SW 1271 (cell line): ENCODE results near the gene CYP26B1.

Experiments
- DNase-seq, 2 experiments: peaks; one replicate each; lab custom pipeline; 2025; lab: John Stamatoyannopoulos, UW

The CYP26B1 gene, protein sequence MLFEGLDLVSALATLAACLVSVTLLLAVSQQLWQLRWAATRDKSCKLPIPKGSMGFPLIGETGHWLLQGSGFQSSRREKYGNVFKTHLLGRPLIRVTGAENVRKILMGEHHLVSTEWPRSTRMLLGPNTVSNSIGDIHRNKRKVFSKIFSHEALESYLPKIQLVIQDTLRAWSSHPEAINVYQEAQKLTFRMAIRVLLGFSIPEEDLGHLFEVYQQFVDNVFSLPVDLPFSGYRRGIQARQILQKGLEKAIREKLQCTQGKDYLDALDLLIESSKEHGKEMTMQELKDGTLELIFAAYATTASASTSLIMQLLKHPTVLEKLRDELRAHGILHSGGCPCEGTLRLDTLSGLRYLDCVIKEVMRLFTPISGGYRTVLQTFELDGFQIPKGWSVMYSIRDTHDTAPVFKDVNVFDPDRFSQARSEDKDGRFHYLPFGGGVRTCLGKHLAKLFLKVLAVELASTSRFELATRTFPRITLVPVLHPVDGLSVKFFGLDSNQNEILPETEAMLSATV

DNA sequence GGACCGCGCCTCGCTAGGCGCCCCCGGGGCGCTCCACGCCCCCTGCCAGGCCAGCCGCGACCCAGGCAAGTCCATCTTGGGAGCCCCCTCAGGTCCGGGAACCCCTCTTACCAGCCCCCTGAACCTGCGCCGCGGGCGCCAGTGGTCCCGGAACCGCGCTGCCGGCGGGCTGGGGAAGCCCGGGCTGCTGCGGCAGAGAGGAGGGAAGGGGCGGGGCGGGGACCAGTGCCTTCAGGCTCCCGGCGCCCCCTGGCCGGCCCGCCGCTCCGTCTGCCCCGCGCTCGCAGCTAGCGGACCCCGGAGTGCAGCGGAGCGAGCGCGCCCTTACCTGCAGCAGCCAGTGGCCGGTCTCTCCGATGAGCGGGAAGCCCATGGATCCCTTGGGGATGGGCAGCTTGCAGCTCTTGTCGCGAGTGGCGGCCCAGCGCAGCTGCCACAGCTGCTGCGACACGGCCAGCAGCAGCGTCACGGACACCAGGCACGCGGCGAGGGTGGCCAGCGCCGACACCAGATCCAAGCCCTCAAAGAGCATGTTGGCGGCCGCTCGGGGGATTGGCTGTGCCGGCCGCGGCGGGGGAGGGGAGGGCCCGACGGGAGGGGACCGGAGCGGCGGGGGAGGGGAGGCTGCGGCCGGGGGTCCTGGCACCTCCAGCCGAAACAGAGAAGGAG is at the start of gene CYP26B1:
Gene CYP26B1, minus strand, starts transcription at position 560 of the 669 bp plus-strand sequence. Its CDS starts 28 bp downstream, at position 532.
- DNase-seq = no peak

DNA sequence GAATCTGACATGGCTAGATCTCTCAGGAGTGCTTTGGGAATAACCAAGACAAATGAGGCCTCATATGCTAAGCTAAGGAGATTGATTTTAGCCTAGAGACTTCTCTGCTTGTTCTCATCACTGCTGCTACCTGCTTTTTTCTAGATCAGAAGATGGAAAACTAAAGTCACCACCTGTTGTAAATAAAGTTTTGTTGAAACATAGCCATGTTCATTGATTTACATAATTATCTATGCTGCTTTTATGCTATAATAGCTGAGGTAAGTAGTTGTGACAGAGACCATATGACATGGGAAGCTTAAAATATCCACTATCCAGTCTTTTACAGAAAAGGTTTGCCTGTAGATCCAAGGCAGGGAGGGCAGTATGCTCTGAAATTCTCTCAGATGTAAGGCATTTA is 46.1 kb upstream of the CYP26B1 start:
- no peak for DNase-seq

DNA sequence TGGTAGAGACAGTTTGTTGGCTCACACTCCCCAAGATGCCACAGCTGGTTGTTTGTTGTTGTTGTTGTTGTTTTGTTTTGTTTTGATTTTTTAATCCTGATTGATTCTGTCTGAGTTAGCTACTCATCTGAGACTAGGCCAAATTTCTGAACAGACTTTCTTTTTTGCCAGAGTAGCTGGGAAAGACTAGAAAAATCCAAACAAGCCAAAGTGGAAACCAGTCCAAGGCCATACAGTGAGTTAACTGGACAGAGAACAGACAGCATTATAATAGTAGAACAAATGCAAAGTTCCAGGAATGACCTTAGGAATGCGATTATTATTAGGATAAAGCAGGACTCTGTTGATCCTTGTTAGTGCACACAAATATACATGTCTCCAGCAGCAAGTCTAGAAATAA is 43.8 kb upstream of the CYP26B1 start:
- DNase-seq = no peak

DNA sequence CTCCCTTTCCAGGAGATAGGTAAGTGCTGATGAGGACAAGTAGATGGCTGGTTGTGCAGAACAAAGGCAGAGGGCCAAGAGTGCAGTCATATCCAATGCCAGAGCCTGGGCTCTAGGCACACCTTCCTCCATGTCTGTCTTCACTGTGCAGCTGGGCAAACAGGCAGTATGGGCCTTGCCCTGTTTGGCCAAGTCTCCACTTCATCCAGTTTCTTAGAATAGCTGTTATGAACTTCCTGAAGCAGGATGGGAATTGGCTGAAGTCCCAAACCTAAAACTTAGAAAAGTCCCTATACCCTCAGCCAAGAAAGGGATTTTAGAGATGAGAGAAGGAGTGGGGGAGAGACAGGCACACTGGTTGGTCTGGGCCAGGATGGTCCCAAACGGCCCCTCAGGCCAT is 37.5 kb upstream of the CYP26B1 start:
- DNase-seq = no peak

DNA sequence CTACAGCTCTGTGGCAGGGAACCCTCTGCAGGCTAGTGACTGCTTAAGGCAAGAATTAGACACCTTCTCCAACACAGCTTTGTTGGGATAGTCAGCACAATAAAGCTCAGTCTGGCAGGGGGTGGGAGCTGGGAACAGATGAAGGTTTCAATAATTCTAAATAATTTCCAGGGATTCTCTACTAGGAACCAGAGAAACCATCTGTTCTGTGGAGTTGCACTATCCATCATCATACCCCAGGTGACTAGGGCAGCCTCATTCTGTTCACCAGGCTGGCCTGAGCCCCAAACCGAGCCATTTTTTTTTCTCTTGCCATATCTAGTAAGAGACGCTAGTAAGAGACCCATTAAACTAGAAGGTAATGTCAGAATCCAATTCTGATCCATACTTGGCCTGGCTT is 35.8 kb upstream of the CYP26B1 start:
- DNase-seq = no peak

DNA sequence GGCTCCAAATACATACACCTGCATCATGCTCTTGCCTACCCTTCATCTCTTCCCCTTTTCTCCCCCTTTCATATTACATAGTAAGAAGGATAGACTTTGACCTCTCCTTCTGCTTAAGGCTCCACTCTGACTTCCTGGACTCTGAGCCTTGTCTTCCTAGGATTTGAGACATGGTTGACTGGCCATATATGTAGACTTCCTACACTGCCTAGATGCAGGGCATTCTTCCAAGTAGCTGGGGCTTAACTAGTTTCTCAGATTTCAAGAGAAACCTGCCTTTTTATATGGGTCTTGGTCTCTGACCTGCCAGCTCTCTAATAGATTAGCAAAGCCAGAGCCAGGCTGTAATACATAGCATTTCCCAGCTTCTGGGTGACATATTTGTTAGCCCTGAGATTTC is 35.4 kb upstream of the CYP26B1 start:
- DNase-seq = no peak

DNA sequence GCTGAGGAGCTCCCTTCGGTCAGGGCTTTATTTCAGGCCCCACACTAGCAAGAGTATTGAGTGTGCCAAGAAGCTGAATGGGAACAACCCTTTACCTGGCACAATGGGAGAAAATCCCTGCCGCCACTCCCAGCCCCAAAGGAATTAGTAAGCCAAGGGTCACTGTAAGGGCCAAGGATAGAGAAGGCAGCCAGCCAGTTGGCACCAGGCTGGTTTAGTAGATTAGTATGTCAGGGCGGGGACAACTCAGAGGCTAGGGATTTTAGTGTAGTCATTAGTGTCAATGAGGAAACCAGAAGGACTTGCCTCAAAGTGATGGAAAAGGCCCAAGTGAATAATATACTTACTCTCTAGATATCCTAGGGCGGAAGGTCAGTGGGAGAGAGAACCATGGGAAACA is 34.9 kb upstream of the CYP26B1 start:
- DNase-seq = no peak

DNA sequence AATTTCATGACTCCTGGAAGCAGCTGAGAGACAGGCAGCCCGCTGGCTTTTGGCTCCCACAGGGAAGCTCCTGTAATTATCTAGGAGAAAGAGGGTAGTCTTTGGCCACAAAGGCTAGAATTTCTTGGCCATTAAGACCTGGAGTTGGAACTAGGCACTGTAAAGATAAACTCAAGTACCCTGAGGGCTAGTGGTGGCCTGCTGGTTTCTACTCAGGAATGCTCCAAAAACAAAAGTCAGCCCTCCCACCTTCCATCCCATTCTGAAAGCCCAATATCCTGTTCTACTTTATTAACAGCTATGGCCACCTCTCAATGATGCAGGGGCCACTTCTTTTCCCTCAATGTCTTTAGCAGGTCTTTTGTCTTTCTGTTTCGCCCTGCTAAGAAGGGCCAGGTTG is 34.0 kb upstream of the CYP26B1 start:
- DNase-seq = no peak

DNA sequence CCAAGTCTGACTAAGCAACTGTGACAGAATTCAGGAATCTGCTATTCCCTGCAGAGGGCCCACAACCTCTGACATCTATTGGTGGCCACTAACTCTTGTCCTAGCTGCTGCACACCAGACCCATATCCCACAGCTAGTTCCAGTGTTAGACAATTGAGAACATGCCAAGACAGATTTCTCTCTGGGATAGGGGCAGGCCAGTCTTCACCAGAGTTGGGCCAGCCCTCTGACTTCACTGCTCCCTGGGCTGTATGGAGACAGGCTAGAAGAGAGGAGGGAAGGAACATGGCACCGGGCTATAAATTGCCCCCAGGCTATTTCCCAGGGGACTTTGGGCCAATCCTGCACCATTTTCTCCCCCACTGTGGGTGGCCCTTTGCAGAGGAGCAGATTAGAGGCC is 32.7 kb upstream of the CYP26B1 start:
- DNase-seq = no peak

DNA sequence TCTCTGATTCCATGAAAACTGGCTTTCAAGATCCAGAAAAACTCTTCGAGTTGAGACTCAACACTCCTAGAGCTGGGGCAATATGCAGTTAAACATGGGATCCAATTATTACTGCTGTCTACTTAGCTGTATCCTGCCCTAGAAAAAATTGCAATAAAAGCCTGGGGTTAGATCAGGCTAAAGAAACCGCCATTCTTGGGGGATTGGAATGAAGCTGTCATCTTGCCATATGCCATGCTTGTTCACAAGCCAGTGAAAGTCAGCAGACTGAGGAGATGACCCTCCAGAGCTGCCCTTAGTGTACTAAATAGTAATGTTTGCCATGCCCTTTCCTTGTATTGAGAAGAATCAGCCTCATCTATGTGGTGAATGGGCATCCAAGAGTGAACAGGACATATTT is 30.9 kb upstream of the CYP26B1 start:
- DNase-seq = no peak

DNA sequence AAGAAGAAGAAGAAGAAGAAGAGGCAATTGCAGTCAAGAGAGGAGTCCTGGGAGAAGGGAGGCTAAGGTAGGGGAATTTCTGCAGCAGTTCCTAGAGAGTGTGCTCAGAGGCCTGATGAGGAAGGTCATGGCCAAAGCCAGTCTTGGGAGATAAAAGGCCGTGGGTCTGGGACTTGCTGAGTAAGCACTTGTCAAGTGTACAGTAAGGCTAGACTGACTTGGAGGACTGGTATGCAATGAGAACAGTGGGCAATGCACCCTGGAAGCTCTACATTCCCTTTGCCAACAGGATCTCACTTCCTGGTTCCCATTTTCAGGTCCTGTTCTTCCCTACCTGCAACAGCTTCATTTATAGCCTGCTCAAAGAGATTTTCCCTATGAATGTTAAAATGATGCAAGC is 28.6 kb upstream of the CYP26B1 start:
- DNase-seq = no peak

DNA sequence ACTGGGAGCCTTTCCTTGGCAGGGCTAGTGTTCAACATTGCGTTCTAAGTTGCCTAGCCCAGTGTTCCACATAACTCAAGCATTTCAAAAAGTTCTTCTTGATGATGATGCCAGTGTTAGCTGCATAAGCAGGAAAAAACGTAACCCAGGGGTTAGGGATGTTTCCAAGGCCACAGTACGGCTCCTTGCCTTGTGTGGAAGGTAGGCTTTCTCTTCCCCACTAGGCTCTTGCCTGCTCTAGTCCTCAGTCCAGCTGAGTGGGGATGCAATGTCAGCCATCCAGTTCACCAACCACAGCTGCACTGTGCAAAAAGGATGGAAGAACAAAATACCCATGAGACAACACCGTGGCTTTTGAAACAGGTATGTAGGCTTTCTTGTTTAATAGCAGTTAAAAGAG is 28.0 kb upstream of the CYP26B1 start:
- no peak for DNase-seq

DNA sequence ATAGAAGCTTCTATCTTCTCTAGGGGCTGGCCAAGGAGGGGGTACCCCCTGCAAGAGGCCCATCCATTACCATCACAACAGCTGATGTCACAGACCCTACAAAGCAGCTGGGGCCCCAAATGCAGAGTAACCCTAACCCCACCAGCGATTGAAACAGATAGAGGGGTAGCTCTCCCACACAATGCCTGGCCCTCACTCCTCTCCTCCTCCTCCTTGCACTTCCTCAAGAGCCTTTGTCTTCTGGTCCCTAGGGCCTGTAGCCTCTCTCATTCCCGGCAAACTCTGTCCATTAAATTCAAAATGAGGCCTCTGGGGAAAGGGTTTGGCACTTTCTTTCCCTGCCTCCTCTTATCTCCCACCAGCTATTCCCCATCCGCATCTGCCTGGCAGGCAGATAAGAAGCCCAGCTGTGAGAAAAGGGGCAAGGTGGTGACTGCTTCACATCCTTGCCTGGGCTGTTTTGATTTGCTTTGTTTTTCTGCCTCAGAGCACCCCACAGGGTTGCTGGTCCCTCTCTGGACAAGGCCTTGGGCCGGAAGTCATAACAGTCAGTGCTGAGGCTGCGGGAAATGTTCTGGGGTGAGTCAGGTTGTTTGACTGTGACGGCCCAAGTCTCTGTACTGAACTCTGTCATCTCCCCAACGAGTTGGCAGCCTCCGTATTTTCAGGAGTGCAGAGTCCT is 26.1 kb upstream of the CYP26B1 start:
- DNase-seq = no peak

DNA sequence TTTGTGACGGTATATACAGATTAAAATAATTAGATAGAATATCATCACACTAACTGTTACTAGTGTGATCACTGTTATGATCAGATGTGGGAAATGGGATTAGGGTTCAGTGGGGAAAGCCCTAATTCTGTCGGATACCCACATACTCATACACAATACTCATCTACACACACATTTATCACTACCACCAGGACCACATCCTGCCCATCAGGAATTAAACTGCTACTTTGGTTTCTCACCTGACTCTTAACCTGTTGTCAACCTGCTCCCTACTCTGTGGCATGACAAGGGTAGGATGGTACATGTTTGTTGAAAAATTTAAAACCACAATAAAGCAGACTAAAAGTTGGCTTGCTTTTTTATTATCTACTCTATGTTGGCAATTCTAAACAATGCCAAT is 24.8 kb upstream of the CYP26B1 start:
- DNase-seq = no peak

DNA sequence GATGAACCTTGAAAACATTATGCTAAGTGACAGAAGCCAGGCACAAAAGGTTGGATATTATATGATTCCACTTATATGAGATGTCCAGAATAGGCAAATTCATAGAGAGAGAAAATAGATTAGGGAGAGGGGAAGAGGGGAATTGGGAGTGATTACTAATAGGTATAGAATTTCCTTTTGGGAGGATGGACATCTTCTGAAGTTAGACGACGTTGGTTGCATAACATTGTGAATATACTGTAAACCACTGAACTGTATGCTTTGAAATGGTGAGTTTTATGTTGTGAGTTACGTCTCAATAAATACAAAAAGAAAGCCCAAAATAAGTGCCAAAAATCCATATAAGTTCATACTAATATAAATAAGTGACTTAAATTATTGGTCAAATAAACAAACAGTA is 18.6 kb upstream of the CYP26B1 start:
- DNase-seq = no peak

DNA sequence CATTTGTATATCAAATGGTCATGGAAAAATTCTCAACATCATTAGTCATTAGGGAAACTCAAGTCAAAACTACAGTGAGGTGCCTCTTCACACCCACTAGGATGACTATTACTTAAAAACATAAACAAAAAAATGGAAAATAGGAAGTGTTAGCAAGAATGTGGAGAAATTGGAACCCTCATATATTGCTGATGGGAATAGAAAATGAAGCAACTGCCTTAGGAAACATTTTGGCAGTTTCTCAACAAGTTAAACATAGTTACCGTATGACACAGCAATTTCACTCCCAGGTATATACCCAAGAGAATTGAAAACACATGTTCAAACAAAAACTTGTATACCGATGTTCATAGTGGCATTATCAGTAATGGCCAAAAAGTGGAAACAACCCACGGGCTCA is 18.1 kb upstream of the CYP26B1 start:
- no peak for DNase-seq

DNA sequence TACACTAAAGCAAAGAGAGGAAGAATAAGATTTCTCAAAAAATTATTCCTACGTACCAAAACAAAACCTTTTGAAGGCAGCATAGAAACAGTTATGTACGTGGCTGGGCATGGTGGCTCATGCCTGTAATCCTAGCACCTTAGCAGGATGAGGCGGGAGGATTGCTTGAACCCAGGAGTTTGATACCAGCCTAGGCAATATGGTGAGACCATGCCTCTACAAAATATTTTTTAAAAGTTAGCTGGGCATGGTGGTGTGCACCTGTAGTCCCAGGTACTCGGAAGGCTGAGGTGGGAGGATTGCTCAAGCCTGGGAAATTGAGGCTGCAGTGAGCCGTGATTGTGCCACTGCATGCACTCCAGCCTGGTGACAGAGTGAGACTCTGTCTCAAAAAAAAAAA is 14.9 kb upstream of the CYP26B1 start:
- DNase-seq = no peak

DNA sequence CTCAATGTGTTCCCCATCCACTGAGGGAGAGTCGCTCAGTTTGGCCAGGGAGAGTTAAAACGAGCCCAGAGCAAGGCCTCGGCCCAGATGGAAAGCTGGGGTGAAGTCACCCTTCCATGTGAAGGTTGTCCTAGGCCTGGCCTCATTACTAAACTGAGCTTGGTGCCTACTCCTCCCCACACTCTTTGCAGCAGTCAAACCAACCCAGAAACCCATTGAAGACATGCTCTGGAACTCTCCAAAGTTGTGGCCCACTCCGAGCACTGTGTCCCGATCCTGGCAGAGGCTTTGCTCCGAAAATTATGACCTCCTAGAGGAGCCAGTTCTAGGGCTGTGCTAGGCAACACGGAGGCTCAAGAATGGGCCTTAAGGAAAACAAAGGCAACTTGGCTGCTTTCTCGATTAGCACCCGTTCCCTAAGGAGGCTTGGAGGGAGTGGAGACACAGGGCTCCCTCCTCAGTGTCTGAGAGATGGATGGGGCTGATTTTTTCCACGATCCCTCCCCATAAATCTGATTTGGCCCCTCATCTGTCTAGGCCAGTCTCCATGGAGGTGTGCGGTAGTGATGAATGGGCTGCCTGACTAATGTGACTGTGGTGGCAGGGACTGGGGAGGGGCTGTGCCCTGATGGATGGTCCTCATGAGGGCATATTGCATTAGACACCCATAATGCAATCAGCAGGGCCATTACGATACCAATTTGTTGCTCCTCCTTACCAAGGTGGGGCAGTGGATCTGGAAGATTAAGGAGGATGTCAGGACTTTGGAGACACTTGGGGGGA is 11.7 kb upstream of the CYP26B1 start:
- DNase-seq = no peak

DNA sequence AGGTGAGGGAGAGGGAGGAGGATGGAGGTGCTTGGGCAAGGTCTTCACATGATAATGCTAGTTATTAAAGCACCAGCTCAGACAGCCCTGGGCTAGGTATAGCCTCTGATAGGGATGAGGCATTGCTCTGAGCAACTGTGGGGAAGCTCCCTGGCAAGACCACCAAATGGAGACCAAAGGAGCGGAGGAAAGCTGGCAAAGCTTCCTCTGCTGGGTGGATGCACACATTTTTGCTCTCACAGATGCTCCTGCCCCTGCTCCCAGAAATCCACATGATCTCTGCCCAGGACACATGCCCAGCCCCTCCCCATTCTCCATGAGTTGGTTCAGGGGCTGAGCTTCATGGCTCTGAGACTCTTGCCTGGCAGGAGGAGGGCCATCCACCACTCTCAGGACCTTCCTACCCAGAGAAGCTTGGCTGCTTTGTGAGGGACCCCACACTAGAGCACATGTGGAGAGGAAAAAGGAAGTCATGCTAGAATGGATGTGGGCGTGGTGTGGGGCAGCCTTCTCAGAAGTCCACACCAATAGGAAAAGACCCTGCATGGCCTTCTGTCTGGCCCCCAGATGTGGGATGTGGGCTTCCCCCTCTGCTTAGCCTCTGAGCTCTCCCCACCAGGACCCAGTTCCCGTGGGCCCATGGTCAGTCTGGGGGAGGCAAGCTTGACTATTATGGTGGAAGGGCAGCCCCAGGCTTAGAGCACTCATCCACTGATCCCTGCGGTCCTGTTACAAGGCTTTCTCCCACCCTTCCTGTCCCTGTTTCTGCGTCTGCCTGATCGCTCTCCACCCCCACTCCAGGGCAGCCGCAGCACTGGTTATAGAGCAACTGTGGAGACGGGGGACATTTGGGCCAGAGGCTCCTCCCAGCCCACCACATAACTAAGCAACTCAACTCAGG is 10.5 kb upstream of the CYP26B1 start:
- no peak for DNase-seq

DNA sequence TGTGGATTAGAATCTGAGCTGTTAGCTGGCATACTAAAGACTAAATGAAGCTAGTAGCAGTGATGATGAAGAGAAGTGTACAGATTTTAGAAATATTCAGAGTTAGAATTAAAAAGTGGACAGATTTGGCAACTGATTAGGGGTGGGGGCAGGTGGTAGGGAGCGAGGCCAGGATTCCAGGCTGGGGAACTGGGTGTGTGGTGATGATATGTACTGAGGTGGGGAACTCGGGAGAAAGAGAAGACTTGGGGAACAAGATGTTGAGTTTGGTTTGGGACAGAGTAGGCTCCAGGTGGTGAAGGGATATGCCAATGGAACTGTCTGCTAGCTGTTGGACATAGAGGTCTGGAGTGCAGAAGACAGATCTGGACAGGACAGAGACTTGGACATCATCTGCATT is 9.2 kb upstream of the CYP26B1 start:
- DNase-seq = no peak

DNA sequence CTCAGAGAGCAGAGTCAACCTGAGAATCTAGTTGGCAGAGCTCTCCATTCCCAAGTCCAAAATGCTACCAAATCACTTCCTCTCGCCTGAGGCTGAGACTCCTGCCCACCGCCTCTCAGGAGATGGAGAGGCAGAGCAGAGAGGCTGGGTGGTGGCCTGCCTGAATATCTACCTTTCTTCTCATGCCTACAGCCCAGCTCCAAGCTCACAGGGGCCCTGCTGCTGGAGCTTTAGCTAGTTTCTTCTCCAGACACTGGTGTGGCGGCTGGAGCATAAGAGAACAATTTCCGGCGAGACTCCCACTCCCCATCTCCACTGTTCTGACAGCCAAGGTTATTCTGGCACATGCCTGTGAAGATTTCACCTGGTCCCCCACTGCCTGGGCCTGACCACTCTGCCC is 8.1 kb upstream of the CYP26B1 start:
- DNase-seq = no peak
